Common myeloid progenitor, CD34-positive (primary cell): ENCODE measurements around the gene MTERF1.
"Not testable (repeated sequence)": the region's sequence is repeated elsewhere in the genome, so short reads cannot be mapped to it uniquely, and the experiment has no call there.

Source experiments
- CTCF ChIA-PET: fragments of 350-600 bp; sonication (Branson Sonifier 250); formaldehyde crosslinking; loops from one replicate; lab custom pipeline; 2021; ENCODE audit warnings: antibody characterized with exemption; lab: Charles Lee
- POLR2A ChIA-PET: fragments of 350-600 bp; sonication (Branson Sonifier 250); formaldehyde crosslinking; loops from one replicate; lab custom pipeline; 2021; ENCODE audit warnings: antibody characterized with exemption; lab: Charles Lee
- DNase-seq, 3 donors: peaks; one replicate each; pipeline versions ENCODE4 v3.0.0 to v3.0.0-alpha.2; 2013
- H3K27ac ChIP-seq, 2 experiments: 1 replicate in 1 of 2; 2 replicates in 1 of 2; pipeline ENCODE4 v1.7.0; 2013; ENCODE audit warnings: inconsistent platforms in 2 of 2, low read length in 2 of 2, mild to moderate bottlenecking in 2 of 2, low read depth in 1 of 2, moderate library complexity in 1 of 2; ENCODE audit not compliant: severe bottlenecking in 2 of 2, insufficient read depth in 1 of 2, poor library complexity in 1 of 2
- H3K27me3 ChIP-seq, 5 experiments: replicated peaks in 2 of 5; 1 replicate in 3 of 5; 2 replicates in 2 of 5; pipeline versions ENCODE4 v1.6.1 to v1.7.0; 2013; ENCODE audit warnings: low read length in 4 of 5, mild to moderate bottlenecking in 2 of 5, moderate library complexity in 2 of 5, inconsistent platforms in 1 of 5; ENCODE audit not compliant: insufficient read depth in 5 of 5, control insufficient read depth in 4 of 5
- H3K36me3 ChIP-seq, 4 experiments: 1 replicate in 2 of 4; 2 replicates in 2 of 4; pipeline versions ENCODE4 v1.6.1 to v1.7.0; 2013; ENCODE audit warnings: low read length in 3 of 4, control low read depth in 1 of 4, mild to moderate bottlenecking in 1 of 4; ENCODE audit not compliant: control insufficient read depth in 4 of 4, insufficient read depth in 4 of 4
- H3K4me1 ChIP-seq, 4 experiments: 1 replicate in 3 of 4; 2 replicates in 1 of 4; pipeline versions ENCODE4 v1.6.1 to v1.7.1; 2013; ENCODE audit warnings: low read length in 3 of 4, mild to moderate bottlenecking in 3 of 4, control low read depth in 1 of 4, inconsistent platforms in 1 of 4, moderate library complexity in 1 of 4; ENCODE audit not compliant: control insufficient read depth in 4 of 4, insufficient read depth in 4 of 4; ENCODE audit errors: control extremely low read depth in 1 of 4
- H3K4me3 ChIP-seq, 7 experiments: 1 replicate in 4 of 7; 2 replicates in 3 of 7; pipeline versions ENCODE4 v1.5.1 to v1.7.0; 2013; ENCODE audit warnings: mild to moderate bottlenecking in 7 of 7, low read length in 6 of 7, moderate library complexity in 6 of 7, inconsistent platforms in 2 of 7, low read depth in 2 of 7, control low read depth in 1 of 7; ENCODE audit not compliant: insufficient read depth in 4 of 7, control insufficient read depth in 1 of 7; ENCODE audit errors: extremely low read depth in 1 of 7
- H3K9me3 ChIP-seq, 5 experiments: 1 replicate in 4 of 5; 2 replicates in 1 of 5; pipeline versions ENCODE4 v1.6.1 to v1.7.1; 2013; ENCODE audit warnings: low read length in 4 of 5, mild to moderate bottlenecking in 2 of 5, inconsistent platforms in 1 of 5, low read depth in 1 of 5, moderate library complexity in 1 of 5; ENCODE audit not compliant: control insufficient read depth in 4 of 5, insufficient read depth in 2 of 5; ENCODE audit errors: control extremely low read depth in 1 of 5
- WGBS: methylation state at CpG from one replicate; pipeline ENCODE4 v1.1.5; 2013; ENCODE audit not compliant: insufficient coverage; 5-methylcytosine and 5-hydroxymethylcytosine counted together

The MTERF1 gene

GRCh38 chr7:91894781-91895480 is 14.4 kb upstream of the MTERF1 start:
- Histone ChIP-seq H3K9me3 (no peaks in the 10 kb centered on the region), H3K4me3 (no peak overlapping the region), H3K36me3 (no peaks in the 10 kb centered on the region), H3K4me1 (no peaks in the 10 kb centered on the region), H3K27me3 (no peaks in the 10 kb centered on the region), H3K27ac (no peak overlapping the region)
- ChIA-PET POLR2A (no interaction called here), CTCF (no interaction called here)
- DNase-seq = no peak
- WGBS = 100% methylated on average over 1 of the region's 1 CpG

GRCh38 chr7:91893699-91894098 is 13.2 kb upstream of the MTERF1 start:
- H3K36me3 ChIP-seq, H3K27me3 ChIP-seq, H3K4me1 ChIP-seq, DNase-seq, H3K9me3 ChIP-seq, CTCF ChIA-PET, H3K4me3 ChIP-seq, POLR2A ChIA-PET, H3K27ac ChIP-seq: not testable (repeated sequence)
- WGBS = 88% methylated on average over 2 of the region's 5 CpGs

GRCh38 chr7:91892821-91893340 is 12.4 kb upstream of the MTERF1 start:
- ChIA-PET CTCF (no interaction called here), POLR2A (no interaction called here)
- H3K4me3 ChIP-seq = no peak overlapping the region
- no peak overlapping the region for H3K27ac ChIP-seq
- no peaks in the 10 kb centered on the region for H3K9me3 ChIP-seq
- H3K36me3 ChIP-seq = no peaks in the 10 kb centered on the region
- 86% methylated on average over 1 of the region's 2 CpGs for WGBS
- no peaks in the 10 kb centered on the region for H3K4me1 ChIP-seq
- no peaks in the 10 kb centered on the region for H3K27me3 ChIP-seq
- DNase-seq = no peak

GRCh38 chr7:91892099-91892705 is 11.7 kb upstream of the MTERF1 start:
- POLR2A ChIA-PET = interaction anchor here (0.6 kb wide), 1 partner anchor 62 kb away, joined by 3 read pairs; no protein-coding TSS in a partner anchor

GRCh38 chr7:91888271-91889175 is 8.0 kb upstream of the MTERF1 start:
- H3K9me3 ChIP-seq, CTCF ChIA-PET, H3K27me3 ChIP-seq, H3K36me3 ChIP-seq, DNase-seq, H3K4me3 ChIP-seq, POLR2A ChIA-PET, H3K27ac ChIP-seq, H3K4me1 ChIP-seq: not testable (repeated sequence)
- 96% methylated on average over 53 of the region's 60 CpGs for WGBS

More at GRCh38 chr7:91892099-91892705, 11.7 kb upstream of the MTERF1 start:
- WGBS = 71% methylated on average over 3 of the region's 3 CpGs
- Histone ChIP-seq H3K4me1 (no peaks in the 10 kb centered on the region), H3K27ac (no peak overlapping the region), H3K9me3 (no peaks in the 10 kb centered on the region), H3K27me3 (no peaks in the 10 kb centered on the region), H3K36me3 (no peaks in the 10 kb centered on the region), H3K4me3 (no peak overlapping the region)
- CTCF ChIA-PET = interaction anchor here (1.5 kb wide), 1 partner anchor 10 kb away, joined by 3 read pairs; no protein-coding TSS in a partner anchor
- DNase-seq = no peak

GRCh38 chr7:91887336-91888213 is 7.1 kb upstream of the MTERF1 start:
- H3K27ac ChIP-seq, H3K27me3 ChIP-seq, POLR2A ChIA-PET, CTCF ChIA-PET, H3K4me3 ChIP-seq, H3K9me3 ChIP-seq, H3K36me3 ChIP-seq, DNase-seq, H3K4me1 ChIP-seq: not testable (repeated sequence)
- 93% methylated on average over 46 of the region's 54 CpGs for WGBS
